Measurements from ENCODE around the gene FGF14. TPM values are rescaled to one million over a fixed set of nuclear protein-coding genes. Genes with fewer than 3 reads are reported as not detected.

FGF14 gene
- total RNA-seq = not detected

- Mint-ChIP-seq H3K9me3 (no peaks in the 10 kb centered on the region), H3K4me3 (peak within 1 kb of the TSS; percentile 61), H3K36me3 (no peaks in the 10 kb centered on the region), H3K27ac (peak within 1 kb of the TSS; percentile 54), H3K4me1 (peaks cover 23% of the 10 kb centered on the region), H3K27me3 (peaks cover 59% of the 10 kb centered on the region)
- no peak for DNase-seq
Measured at GRCh38 chr13:102401766-102402165, at the start of gene FGF14. Gene FGF14 (minus strand): TSS chr13:102402048.

GRCh38 chr13:102443249-102443648 lies 41.4 kb upstream of the FGF14 start:
- H3K27ac Mint-ChIP-seq = no peak overlapping the region
- no peak for DNase-seq
- H3K27me3 Mint-ChIP-seq = peaks cover 27% of the 10 kb centered on the region
- H3K4me3 Mint-ChIP-seq = no peak overlapping the region
- H3K36me3 Mint-ChIP-seq = no peaks in the 10 kb centered on the region
- no peaks in the 10 kb centered on the region for H3K4me1 Mint-ChIP-seq
- peaks cover 10% of the 10 kb centered on the region for H3K9me3 Mint-ChIP-seq

GRCh38 chr13:102441085-102441484 lies 39.2 kb upstream of the FGF14 start:
- Mint-ChIP-seq H3K4me3 (no peak overlapping the region), H3K27ac (no peak overlapping the region), H3K4me1 (no peaks in the 10 kb centered on the region), H3K27me3 (peaks cover 27% of the 10 kb centered on the region), H3K36me3 (no peaks in the 10 kb centered on the region), H3K9me3 (peaks cover 9% of the 10 kb centered on the region)
- DNase-seq = no peak

GRCh38 chr13:102440259-102440936 lies 38.5 kb upstream of the FGF14 start:
- Mint-ChIP-seq H3K4me1 (no peaks in the 10 kb centered on the region), H3K9me3 (peaks cover 9% of the 10 kb centered on the region), H3K36me3 (no peaks in the 10 kb centered on the region), H3K27me3 (peaks cover 32% of the 10 kb centered on the region), H3K27ac (no peak overlapping the region), H3K4me3 (no peak overlapping the region)
- DNase-seq = no peak

- DNase-seq = no peak
- Mint-ChIP-seq H3K9me3 (peaks cover 23% of the 10 kb centered on the region), H3K4me1 (no peaks in the 10 kb centered on the region), H3K4me3 (no peak overlapping the region), H3K36me3 (peaks cover 3% of the 10 kb centered on the region), H3K27me3 (peaks cover 14% of the 10 kb centered on the region), H3K27ac (no peak overlapping the region)
Measured at GRCh38 chr13:102422690-102423089, 20.8 kb upstream of the FGF14 start.

- Mint-ChIP-seq H3K27me3 (peaks cover 48% of the 10 kb centered on the region), H3K36me3 (no peaks in the 10 kb centered on the region), H3K4me3 (no peak overlapping the region), H3K9me3 (no peaks in the 10 kb centered on the region), H3K4me1 (peaks cover 19% of the 10 kb centered on the region), H3K27ac (no peak overlapping the region)
- no peak for DNase-seq
Measured at GRCh38 chr13:102405499-102406100, 3.8 kb upstream of the FGF14 start.

GRCh38 chr13:102402290-102402689 lies 442 bp upstream of the FGF14 start:
- no peaks in the 10 kb centered on the region for H3K36me3 Mint-ChIP-seq
- peak; percentile 52 for DNase-seq
- H3K27me3 Mint-ChIP-seq = peaks cover 59% of the 10 kb centered on the region
- H3K9me3 Mint-ChIP-seq = no peaks in the 10 kb centered on the region
- peak overlapping the region; percentile 48 for H3K4me3 Mint-ChIP-seq
- H3K27ac Mint-ChIP-seq = peak overlapping the region; percentile 54
- peaks cover 23% of the 10 kb centered on the region for H3K4me1 Mint-ChIP-seq

GRCh38 chr13:102401265-102401664 lies 583 bp downstream of the FGF14 start:
- Mint-ChIP-seq H3K4me1 (peaks cover 23% of the 10 kb centered on the region), H3K36me3 (no peaks in the 10 kb centered on the region), H3K27ac (no peak overlapping the region), H3K27me3 (peaks cover 61% of the 10 kb centered on the region), H3K4me3 (peak overlapping the region; percentile 22), H3K9me3 (no peaks in the 10 kb centered on the region)
- DNase-seq = no peak

- H3K4me3 Mint-ChIP-seq = peak overlapping the region; percentile 61
- no peak overlapping the region for H3K27ac Mint-ChIP-seq
- H3K4me1 Mint-ChIP-seq = peaks cover 23% of the 10 kb centered on the region
- peaks cover 63% of the 10 kb centered on the region for H3K27me3 Mint-ChIP-seq
- no peaks in the 10 kb centered on the region for H3K9me3 Mint-ChIP-seq
- H3K36me3 Mint-ChIP-seq = no peaks in the 10 kb centered on the region
- DNase-seq = peak; percentile 3
Measured at GRCh38 chr13:102400675-102401145, 1.1 kb downstream of the FGF14 start.

GRCh38 chr13:102399791-102400674 lies 1.8 kb downstream of the FGF14 start:
- peaks cover 2% of the 10 kb centered on the region for H3K36me3 Mint-ChIP-seq
- H3K4me3 Mint-ChIP-seq = peak overlapping the region; percentile 61
- H3K4me1 Mint-ChIP-seq = peaks cover 25% of the 10 kb centered on the region
- no peak overlapping the region for H3K27ac Mint-ChIP-seq
- no peaks in the 10 kb centered on the region for H3K9me3 Mint-ChIP-seq
- H3K27me3 Mint-ChIP-seq = peaks cover 65% of the 10 kb centered on the region
- DNase-seq = peak; percentile 24

- peaks cover 35% of the 10 kb centered on the region for H3K27me3 Mint-ChIP-seq
- no peak overlapping the region for H3K4me3 Mint-ChIP-seq
- H3K36me3 Mint-ChIP-seq = peaks cover 10% of the 10 kb centered on the region
- peaks cover 7% of the 10 kb centered on the region for H3K9me3 Mint-ChIP-seq
- no peak overlapping the region for H3K27ac Mint-ChIP-seq
- no peak for DNase-seq
- H3K4me1 Mint-ChIP-seq = peaks cover 25% of the 10 kb centered on the region
Measured at GRCh38 chr13:102395939-102396338, 5.9 kb downstream of the FGF14 start.

GRCh38 chr13:102395174-102395573 lies 6.7 kb downstream of the FGF14 start:
- peaks cover 10% of the 10 kb centered on the region for H3K36me3 Mint-ChIP-seq
- peaks cover 20% of the 10 kb centered on the region for H3K4me1 Mint-ChIP-seq
- H3K27me3 Mint-ChIP-seq = peaks cover 27% of the 10 kb centered on the region
- no peak for DNase-seq
- H3K4me3 Mint-ChIP-seq = peak overlapping the region; percentile 83
- H3K27ac Mint-ChIP-seq = peak overlapping the region; percentile 86
- peaks cover 7% of the 10 kb centered on the region for H3K9me3 Mint-ChIP-seq

- Mint-ChIP-seq H3K4me1 (peaks cover 19% of the 10 kb centered on the region), H3K27ac (peak overlapping the region; percentile 86), H3K9me3 (peaks cover 7% of the 10 kb centered on the region)
Measured at GRCh38 chr13:102394158-102395053, 7.4 kb downstream of the FGF14 start.

GRCh38 chr13:102392481-102393209 lies 9.2 kb downstream of the FGF14 start:
- Mint-ChIP-seq H3K9me3 (peaks cover 7% of the 10 kb centered on the region), H3K4me1 (peaks cover 17% of the 10 kb centered on the region), H3K27ac (peak overlapping the region; percentile 39), H3K4me3 (peak overlapping the region; percentile 83), H3K27me3 (peaks cover 15% of the 10 kb centered on the region), H3K36me3 (peaks cover 12% of the 10 kb centered on the region)
- peak; percentile 38 for DNase-seq

More at GRCh38 chr13:102394158-102395053, 7.4 kb downstream of the FGF14 start:
- peak; percentile 95 for DNase-seq
- peaks cover 10% of the 10 kb centered on the region for H3K36me3 Mint-ChIP-seq
- peaks cover 23% of the 10 kb centered on the region for H3K27me3 Mint-ChIP-seq
- peak overlapping the region; percentile 83 for H3K4me3 Mint-ChIP-seq
